NCI-H82 treated with DMSO at 0.1 percent for 48 hours (cell line): ENCODE measurements around the gene CEMIP.

Source experiments
- DNase-seq: peaks from one replicate; lab custom pipeline; 2025; ENCODE audit not compliant: unreplicated experiment; lab: John Stamatoyannopoulos, UW

CEMIP gene

DNA sequence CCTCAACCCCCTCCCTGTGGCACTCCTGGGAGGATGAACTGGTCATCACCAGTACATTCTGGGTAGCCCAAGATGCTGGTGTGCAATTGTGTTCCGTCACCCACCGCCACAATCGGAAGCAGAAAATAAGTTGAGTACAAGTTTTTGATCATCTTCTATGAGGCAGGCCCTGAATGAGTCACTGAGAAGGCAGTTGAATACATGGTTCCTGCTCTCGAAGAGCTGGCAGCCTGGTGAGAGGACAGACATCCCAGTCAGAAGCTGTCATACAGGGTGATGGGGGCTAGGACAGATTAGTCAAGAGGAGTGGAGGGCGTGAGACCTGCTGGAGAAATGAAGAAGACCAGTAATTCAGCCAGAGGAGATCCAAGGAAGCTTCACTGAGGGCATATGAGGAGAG, 6.2 kb downstream of the CEMIP start:
- DNase-seq = no peak

DNA sequence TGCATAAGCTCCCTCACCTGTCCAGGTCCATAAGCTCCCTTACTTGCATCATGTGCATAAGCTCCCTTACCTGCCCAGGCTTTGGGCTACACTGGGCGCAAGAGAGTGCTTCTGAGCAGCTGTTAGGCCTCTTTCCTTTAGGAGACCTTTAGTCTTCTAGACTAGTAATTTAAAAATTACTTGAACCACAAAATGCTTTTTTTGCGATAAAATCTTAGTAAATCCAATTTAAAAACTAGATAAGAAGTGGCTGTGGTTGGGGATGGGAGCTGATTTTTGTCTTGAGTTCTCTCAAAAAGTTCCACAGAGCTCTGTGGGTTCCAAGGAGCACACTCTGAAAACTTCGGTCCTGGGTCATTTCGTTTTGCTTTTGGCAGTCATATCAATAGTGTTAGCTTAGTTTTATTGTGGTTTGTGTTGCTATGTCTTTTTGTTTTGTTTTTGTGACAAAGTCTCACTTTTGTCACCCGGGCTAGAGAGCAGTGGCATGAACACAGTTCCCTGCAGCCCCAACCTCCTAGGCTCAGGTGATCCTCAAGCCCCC, 6.7 kb downstream of the CEMIP start:
- no peak for DNase-seq

DNA sequence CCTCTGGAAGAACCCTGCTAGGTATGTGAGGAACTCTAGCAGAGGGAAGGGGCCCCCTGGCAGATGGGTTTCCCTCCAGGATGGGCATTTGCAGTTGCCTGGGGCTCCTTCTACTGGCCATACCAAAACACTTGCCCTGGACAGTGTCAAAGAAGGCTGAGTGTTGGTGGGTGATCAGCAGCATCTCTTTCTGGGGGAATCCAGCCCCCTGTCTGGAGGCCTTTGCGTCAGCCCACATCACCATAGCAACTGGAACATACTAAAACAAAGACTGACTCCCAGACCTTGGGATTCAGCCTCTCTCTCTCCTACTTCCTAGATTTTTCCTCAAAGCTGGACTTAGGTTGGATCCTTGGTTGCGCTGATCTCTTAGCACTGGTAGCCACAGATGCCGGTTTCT, 8.1 kb downstream of the CEMIP start:
- no peak for DNase-seq

DNA sequence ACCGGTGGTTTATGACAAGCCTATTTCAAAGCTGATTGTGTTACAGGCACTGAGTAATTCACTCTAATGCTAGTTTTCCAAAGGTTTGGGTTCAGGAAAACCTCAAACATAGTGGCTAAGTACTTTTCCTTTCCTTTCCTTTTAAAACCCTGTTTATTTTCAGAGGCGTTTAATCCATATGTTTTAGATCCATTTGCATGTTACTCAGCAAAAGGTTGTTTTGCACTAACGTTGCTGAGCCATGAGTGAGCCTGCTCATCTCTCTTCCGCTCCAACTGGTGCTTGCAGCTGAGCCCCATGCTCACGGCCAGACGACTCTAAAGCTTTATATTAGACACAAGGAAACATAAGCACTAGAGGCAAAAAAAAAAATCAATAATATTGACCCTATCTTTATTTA, 9.4 kb downstream of the CEMIP start:
- DNase-seq = no peak

DNA sequence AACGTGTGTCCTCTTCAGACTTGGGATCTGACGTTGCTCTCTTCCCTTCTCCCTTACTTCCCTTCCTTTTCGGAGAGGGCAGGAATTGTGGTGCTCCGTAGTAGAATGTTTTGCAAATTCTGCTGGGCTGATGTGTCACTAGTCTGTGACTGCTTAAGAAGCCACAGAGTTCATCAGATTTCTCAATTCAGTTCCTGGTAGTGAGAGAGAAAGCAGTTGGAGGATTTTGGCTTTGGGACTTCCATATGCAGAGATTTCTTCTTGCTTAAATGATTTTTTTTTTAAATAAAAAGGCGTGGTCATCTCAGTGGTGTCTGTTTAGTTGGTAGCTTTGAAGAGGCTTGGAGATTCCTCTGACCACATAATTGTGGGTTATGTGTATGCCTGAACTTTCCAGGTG, 10.1 kb downstream of the CEMIP start:
- DNase-seq = no peak

DNA sequence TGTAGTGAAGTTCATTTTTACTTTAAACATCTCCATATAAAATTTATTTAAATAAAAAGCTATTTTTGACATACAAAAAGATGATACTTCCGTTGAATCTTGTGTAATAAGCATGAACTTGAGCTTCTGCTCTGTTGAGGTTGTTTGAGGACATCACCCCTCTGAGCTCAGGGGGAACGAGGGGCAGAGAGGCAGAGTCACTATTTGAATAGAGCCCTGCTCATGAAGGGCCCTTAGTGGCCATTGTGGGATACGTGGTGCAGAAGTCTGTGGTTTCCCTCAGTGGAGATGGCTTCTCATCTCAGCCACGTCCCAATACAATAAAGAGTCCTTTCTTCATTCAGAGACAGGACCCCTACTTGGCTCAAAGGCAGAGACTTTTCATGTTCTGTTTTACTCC, 10.6 kb downstream of the CEMIP start:
- DNase-seq = no peak

DNA sequence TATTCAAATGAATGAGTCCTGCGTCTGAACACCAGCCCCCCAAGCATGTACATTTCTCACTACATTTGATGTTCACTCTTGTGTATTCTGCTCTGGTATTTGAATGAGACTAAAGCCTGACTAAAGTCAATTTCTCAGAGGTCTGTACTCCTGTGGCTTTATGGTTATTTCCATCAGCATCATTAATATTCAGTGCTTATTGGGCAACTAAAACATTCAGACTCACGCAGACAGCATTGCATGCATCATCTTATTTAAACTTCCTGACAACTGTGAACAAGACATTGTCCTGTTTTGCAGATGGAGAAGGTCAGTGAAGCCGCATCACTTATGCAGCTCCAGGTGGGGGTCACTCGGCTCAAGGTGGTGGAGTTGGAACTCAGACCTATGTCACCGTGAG, 11.1 kb downstream of the CEMIP start:
- DNase-seq = no peak

DNA sequence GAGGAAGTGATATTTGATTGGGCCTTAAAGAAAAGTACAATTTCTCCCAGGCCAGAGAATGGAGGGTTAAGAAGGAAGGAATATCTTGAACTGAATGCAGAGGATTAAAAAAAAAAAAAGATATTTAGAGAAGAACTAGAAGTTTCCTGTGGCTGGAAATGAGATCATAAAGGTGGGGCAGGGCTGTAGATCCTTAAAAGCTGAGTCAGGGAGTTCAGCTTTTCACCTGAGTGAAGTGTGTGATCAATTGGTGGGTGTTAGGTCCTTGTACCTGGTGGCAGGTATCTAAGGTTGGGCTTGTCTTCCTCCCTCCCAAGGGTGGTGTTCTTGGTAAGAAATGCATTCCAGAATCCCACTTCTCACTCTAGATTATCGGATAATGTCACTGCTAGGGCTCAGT, 11.8 kb downstream of the CEMIP start:
- DNase-seq = no peak

DNA sequence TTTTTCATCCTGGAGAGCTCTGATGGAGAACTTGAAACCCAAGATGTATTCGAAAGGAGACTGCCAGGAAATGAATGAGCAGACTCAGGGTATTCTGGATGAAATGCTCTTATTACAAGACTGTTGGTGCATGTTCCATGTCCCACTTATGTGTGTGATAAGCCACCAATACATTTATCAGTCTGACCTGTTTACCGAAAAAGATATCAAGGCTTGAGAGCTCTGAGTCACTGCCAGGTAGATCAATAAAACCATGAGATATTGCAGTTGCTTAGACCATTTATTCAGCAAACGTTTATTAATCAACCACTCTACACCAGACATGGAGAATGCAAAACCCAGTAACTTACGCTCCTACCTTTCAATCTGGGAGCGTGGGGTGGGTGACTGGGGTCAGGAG, 17.2 kb downstream of the CEMIP start:
- DNase-seq = no peak

DNA sequence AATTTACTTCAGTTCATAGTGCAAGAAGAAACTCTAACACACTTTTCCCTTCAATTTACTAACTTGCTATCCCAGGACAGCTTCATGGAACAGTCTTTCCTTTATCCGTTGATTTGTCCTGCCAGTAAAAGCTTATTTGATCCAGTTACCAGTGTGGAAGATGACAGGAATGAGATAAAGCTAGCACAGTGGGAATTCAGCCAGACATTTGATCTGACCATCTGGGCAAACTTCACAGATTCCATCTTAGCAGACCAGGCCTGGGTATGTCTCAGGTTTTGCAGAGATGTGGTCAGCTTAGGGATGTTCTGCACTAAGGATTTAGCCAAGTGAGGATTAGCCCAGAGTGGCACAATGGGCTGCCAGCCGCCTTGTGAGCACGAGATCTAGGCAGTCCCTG, 19.7 kb downstream of the CEMIP start:
- peak; percentile 25 for DNase-seq

DNA sequence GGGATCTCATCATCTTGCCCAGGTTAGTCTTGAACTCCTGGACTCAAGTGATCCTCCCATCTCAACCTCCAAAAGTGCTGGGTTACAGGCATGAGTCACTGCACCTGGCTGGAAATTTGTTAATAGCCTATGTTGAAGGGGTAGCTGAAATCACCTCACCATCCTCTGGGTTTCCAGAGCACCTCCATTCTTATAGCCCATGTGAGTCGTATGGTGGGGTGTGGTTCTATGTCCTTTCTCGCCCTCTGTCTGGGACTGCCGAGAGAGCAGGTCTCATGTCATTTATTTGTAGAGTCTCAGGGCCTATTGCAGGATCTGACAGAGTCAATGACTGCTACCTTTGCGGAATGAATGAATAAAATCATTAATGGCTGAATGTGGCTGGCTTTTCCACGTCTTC, 20.9 kb downstream of the CEMIP start:
- no peak for DNase-seq

DNA sequence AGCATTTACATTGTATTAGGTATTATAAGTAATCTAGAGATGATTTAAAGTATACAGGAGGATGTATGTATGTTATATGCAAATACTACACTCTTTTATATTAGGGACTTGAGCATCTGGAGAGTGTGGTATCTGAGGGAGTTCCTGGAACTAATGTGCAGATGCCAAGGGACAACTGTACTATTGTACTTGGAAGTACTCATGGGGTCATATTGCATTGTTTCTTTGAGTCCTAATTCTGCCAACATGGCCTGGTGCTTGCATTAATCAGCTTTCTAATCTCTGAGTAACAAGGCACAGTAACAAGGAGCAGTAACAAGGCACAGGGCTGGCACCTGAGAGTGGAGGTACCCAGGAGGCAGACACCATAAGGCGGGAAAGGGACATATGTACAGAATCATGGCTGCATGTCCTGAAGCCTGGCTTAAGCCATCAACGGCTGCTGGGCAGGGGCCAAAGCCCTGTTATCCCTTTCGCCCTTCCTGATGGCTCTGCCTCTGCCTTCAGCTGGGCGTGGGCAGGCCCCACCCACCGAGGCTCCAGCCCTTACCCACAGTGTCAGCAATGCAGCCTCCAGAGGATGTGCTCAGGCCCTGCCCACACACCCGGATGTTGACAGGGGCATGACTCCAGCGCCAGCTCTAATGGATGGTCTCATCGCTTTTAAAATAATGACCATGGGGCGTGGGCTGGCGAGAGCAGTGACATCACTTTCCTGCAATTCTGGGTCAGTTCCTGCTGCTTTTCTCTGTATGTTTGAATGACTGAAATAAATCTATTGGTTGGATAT, 22.9 kb downstream of the CEMIP start:
- no peak for DNase-seq

DNA sequence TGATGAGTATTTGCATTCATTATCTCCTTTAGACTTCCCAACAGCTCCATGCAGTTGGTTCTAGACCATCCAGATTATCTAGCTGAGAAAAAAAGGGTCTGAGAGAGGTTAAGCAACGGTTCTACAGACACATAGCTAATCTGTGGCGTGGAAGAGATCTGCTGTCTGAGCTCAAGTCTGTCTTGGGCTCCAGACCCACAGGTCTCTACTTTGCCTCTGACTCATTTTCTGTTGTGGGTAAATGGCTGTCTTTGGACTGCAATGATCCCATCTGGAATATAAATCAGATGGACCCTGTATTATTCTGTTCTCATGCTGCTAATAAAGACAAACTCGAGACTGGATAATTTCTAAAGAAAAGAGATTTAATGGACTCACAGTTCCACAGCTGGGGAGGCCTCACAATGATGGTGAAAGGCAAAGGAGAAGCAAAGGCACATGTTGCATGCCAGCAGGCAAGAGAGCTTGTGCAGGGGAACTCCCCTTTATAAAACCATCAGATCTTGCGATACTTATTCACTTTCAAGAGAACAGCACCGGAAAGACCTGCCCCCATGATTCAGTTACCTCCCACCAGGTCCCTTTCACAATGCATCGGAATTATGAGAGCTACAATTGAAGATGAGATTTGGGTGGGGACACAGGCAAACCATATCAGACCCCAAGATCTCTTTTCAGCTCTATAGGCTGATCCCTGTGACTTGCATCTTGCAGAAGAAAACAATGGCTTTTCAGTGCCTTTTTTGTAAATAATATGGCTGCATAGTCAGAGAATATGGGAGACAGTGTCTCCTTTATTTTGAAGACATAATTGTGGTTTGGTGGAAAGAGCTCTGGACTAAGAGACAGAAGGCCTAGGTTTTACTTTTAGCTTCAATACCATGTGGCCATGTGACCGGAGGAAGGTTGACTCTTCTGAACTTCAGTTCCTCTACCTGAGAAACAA, 24.7 kb downstream of the CEMIP start:
- DNase-seq = no peak

DNA sequence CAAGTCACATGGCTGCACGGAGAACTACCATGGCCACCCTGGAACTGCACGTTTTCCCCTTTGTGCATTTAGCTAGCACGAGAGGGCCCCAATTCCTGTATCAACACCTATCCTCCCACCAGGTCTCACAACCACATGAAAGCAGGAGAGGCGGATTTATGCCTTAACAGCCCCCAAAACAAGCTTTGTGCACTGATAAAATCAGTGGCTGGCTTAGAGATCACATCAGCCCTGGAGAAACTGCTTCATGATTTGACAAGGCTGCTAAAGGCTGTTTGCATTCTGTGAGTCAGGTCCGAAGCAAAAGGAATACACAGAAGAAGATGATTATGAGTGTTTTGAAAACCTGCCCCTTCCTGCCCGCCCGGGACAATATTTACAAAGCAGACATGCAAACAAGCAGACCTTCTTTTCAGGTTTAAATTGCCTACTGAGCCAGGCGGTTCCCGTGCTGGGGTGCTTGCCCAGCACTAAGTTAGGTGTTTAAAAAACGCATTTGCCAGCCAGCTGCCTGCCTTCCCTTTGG, 25.9 kb downstream of the CEMIP start:
- no peak for DNase-seq

DNA sequence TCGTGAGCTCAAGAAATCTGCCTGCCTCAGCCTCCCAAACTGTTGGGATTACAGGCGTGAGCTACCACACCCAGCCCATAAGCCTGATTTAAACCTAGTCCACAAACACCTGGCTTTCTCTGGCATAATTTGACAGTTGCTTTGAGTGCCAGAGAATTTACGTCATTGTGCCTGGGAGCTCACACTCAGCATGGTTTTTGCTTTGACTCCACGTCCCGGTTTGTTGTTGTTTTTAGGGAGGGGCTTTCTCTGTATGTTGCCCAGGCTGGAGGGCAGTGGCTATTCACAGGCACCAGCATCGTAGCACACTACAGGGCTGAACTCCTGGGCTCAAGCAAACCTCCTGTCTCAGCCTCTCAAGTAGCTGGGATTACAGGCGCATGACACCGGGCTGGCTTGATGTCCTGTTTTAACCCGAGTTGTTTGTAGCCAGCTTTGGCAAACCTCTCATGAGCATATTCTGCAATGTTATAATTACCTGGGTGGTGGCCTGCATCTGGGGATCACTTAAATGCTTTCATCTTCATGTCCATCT, 32.7 kb downstream of the CEMIP start:
- DNase-seq = no peak

DNA sequence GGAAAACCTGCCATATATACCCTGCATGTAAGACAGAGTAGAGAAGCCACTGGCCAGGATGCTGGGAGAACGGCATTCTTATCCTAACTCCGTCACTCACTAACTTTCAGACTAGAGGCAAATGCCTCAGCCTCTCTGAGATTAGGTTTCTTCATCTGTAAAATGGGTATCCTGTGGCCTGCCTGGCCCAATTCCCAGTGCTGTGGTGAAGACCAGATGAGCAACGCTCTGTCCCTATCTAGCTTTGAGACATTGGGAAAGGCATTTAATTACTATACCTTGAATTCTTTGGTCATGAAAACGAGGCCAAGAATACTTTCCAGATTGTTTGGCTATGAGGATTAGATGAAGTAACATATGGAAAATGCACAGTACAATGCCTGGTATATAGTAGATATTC, 35.9 kb downstream of the CEMIP start:
- DNase-seq = no peak

DNA sequence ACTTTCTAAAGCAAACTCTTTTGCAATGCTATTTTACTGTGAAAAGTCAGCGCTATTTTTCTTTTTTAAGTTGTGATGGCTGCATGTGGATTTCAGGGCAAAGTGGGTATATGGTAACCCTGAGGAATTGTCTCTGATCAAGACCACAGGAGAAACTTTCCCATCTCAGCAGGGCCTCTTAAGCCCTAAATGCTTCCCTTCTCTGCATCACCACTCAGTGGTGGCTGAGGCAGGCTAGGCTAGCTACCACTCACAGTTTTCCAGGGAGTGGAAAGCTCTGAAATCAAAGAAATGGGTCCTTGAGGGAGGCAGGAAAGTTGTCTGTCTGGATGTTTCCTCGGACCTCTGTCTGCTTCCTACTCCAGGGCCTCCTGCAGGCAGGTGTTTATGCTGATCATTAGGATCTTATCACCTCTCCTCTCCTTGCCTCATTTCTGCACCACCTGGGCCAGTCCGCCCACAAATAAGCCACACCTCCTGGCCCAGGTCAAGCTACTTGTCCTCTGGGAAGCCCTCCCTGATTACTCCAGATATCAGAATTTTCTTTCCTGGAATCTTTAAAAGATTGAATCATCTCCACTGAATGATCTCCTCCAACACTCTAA, 37.0 kb downstream of the CEMIP start:
- DNase-seq = no peak

DNA sequence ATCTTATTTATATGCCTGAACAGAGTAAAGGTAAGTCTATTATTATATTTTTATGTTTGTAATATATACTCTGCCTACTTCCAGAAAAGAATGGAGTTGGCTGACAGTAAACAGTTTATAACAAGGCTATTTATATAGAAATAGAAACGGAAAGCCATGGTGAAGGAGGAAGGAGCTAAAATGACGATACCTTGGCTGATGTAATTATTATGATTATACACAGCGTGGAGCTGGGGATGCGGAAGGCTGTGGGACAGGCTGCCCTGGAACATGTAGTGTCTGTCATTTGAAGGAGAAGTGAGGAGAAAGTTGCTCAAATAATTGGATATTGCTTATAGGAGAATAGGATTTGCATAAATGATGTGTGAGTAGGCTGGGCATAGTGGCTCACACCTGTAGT, 37.8 kb downstream of the CEMIP start:
- DNase-seq = no peak

DNA sequence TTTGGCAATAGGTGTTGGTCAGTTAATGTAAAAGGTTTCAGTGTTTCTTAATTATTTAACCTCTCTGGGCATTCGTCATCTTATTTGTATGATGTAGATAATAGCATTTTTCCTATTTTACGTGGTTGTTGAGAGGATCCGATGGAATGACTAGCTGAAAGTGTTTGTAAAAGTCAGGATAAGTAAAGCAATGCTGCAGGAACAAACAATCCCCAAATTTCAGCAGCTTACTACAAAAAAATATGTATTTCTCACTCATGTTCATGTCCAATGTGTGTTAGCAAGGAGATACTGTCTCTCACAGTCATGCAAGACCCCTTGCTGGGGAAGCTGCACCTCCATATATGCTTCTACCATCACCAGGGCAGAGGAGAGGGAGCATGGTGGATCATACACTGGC, 38.7 kb downstream of the CEMIP start:
- DNase-seq = no peak

DNA sequence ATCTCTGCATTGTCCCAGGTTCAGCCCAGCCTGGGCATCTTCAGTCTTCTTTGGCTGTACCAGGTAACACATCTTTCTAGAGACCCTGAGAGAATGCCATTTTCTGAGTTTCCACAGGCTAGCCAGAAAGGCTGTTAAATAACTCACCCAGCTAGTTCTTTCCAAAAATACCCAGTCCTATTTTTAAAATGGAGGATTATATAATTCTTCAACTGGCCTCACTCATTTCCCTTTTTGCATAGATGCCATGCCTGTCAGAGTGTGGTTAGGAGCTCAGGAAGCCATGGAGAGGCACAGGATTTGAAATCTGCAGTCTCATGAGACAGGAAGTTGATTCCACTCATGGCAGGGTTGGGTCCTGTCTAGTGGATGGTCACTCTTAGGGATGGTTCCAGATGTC, 39.8 kb downstream of the CEMIP start:
- DNase-seq = no peak

DNA sequence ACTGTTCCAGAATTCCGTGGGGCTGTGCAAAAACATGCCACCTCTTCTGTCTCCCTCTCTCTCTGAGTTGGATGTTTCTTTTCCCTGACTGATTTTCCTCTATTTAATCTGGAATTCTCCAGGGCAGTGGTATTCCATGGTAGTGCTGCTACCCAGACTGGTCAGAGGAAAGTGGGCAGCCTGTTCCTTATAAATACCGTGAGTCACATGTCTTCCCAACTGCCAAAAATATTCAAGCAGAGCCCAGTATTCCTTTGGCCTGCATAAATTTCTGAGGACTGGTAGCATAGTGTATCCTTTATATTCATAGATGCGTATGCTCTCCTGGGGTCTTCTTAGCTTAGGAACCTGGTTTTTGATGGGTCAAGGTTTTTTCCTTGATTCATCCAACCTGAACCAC, 40.9 kb downstream of the CEMIP start:
- no peak for DNase-seq
